GM18508 (cell line): ENCODE results near the gene MSMP.

Experiments used
- ATAC-seq: cut with Tn5 transposase; IDR thresholded peaks from one replicate; pipeline ENCODE4 v1.9.1; 2021; ENCODE audit warnings: moderate number of reproducible peaks; ENCODE audit not compliant: insufficient read depth, unreplicated experiment

Gene MSMP

DNA sequence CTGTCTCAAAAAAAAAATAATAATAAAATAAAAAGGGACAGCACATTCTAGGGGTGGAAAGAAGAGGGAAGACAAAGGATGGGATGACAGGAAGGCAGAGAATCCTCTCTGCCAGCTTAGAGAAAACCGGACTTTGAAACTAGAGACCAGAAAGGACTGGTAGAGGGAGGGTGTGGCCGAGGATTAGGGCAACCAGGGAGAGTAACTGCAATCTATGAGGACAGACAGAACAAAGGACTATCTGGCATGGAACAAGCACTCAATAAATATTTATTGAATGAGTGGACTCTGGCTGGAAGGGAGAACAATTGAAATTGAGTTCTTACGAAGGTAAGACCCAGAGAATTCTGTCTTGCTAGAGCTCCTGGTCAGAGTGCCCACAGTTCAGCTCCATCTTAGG, 7.5 kb downstream of the MSMP start:
- ATAC-seq = no peak

DNA sequence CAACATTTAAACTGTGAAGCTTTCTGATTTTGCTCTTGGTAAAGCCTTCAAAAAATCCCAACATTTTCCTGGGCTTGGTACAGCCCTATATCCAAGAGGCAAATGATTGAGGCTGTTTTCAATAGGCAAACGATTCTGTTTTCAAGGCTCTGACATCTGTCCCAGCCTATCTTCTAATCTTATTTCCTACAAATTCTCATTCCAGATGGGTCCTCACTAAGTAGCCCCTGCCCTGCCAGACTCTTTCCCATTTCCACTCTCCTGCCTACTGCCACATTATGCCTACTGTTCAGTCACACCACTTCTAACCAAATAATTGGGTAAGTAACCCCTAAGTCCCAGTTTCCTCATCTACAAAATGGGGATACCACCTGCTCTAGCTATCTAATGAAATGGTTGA, 8.5 kb downstream of the MSMP start:
- ATAC-seq = no peak

DNA sequence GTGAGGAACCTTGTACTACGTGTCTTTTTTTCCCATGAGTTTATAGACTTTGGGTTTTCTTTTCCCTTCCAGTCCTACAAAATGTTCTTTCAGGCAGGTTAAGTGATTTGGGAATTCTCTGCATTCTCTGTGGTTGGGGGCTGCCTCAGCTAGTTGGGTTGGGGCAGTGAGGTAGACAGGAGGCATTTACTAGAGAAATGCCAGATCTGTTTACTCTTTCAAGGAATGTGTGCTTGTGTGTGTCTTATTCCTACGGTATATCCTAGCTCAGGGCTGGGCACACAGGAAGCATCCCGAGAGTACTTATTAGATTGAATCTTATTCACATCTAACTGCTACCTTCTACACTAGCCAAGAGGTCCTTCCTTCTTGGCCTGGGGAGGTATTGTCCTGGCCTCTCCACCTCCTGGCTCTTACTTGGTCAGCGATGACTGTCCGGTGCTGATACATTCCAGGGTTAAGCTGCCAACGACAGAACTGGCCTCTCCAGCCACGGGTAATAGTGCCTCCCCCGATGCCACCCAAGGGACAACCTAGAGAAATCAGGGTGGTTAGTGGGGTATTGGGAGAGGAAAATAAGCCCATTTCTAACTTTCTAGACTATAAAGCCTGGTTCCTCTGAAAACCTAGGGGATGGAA, 10.1 kb downstream of the MSMP start:
- ATAC-seq = no peak

GRCh38 chr9:35743452-35743851, 10.6 kb downstream of the MSMP start:
- no peak for ATAC-seq

DNA sequence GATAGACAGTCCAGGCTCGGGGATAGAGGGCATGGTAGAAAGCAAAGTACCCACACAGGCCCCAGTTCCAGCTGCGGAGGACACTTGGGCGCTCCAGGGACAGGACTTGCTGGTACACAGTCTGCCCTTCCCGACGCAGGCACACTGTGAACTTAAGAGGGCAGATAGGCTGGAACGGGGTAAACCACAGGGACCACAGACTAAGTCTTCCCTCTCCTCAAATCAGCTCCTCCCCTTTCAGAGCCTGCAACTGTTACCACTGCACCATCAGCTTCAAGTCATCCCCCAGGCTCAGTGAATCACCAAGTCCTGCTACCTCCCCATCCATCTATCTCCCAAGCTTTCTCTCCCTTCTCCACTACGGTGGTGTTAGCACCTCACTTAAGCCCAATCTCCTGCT, 12.3 kb downstream of the MSMP start:
- no peak for ATAC-seq

GRCh38 chr9:35740243-35740642, 13.8 kb downstream of the MSMP start:
- ATAC-seq = no peak

DNA sequence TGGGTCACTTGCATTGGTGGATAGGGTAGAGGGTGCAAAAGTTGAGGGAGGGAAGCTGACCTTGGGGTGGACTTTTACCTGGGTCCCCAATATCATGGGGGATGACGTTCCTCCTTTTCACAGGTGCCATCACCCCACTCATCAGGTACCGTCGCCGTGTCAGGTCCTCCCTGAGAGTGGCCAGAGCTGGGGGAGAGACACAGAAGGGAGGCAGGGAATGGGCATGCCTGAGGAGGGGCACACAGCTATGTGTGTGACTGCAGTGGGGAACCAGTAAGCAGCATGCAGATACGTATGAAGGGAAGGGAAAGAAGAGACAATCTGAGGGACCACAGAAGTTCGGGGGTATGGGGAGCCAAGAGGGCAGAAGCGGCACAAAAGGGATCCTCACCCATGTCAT, 15.2 kb downstream of the MSMP start:
- no peak for ATAC-seq

DNA sequence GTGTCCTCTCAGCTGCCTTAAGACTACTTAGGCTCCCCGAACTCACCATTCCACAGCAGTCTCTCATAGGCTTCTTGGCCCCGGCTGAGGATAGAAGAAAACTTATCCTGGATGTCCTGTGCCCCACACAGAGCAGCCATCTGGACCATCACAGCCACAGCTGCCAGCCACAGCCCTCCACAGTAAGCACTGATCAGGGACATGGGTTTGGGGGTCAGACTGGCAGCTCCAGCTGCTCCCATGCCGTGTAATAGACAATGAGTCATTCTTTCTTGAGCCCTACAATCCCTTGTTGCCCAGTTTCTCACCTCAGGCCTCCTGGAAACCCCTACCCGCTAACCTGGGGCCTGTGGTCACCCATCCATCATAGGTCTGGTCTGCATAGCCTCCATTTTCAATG, 15.9 kb downstream of the MSMP start:
- no peak for ATAC-seq

- no peak for ATAC-seq
These were observed 16.9 kb downstream of the MSMP start for GRCh38 chr9:35737143-35737542.

DNA sequence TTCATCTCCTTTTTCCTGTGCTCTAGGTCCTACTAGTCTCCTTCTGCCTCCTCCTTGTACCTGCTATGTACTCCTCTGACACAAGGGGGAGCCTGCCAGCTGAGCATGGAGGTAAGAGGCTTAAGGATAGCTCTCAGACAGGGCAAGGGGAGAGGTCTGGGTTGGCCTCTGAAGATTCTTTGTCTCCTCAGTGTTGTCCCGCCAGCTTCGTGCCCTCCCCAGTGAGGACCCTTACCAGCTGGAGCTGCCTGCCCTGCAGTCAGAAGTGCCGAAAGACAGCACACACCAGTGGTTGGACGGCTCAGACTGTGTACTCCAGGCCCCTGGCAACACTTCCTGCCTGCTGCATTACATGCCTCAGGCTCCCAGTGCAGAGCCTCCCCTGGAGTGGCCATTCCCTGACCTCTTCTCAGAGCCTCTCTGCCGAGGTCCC, 17.9 kb downstream of the MSMP start:
- no peak for ATAC-seq

DNA sequence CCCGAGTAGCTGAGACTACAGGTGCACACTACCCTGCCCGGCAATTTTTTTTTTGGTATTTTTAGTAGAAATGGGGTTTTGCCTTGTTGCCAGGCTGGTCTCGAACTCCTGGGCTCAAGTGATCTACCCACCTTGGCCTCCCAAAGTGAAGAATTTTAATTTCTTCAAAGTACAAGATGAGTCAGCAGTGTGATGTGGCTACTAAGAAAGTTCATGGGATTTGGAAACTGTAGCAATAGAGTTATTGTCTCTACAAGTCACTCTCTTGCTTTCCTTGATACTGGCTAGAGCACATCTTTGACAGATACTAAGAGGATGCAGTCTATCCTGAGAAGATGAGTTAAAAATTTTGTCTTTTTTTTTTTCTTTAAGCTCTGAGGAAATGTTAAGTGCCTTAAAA, 20.0 kb downstream of the MSMP start:
- no peak for ATAC-seq

DNA sequence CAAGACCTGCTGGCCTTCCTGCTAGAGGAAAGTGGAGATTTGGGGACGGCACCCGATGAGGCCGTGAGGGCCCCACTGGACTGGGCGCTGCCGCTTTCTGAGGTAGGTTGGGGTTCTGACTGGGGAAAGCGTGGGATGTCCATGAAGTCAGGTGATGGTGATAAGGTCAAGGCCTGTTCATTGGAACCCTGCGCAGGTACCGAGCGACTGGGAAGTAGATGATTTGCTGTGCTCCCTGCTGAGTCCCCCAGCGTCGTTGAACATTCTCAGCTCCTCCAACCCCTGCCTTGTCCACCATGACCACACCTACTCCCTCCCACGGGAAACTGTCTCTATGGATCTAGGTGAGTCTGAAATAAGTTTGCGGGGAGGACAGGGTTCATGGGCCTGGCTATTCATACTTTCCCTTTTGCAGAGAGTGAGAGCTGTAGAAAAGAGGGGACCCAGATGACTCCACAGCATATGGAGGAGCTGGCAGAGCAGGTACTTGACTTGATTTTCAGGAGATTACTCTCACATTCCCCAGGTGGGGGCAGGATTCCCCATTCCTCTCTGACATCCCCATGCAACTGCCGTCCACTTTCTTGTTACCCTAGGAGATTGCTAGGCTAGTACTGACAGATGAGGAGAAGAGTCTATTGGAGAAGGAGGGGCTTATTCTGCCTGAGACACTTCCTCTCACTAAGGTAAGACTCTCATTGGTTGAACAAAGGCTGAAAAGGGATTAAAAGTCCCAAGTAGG, 21.1 kb downstream of the MSMP start:
- no peak for ATAC-seq

DNA sequence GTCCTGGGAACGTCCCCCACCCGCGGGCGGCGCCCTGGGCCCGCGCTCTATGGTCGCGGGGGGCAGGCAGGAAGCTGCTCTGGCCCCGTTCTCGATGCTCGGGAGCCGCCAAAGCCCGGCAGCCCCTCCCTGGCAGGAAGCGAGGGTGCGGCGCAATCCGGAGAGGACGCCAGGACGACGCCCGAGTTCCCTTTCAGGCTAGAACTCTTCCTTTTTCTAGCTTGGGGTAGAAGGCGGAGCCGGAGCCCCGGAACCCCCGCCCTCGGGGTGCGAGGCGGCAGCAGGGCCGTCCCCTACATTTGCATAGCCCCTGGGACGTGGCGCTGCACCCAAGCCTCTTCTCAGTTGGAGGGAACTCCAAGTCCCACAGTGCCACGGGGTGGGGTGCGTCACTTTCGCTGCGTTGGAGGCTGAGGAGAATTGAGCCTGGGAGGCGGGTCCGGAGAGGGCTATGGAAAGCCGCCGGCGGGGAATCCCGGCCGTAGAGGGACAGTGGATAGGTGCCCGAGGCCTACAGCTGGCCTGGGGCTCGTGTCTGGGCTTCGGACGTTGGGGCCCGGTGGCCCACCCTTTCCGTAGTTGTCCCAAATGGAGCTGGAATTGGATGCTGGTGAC, 21.8 kb downstream of the MSMP start, which contains the start of the genes CREB3 and TLN1:
TSS of gene CREB3 (plus strand) at position 482 of the 615 bp plus-strand sequence. CDS start at position 589, 107 bp downstream.
TSS of gene TLN1 (minus strand) at position 11 of the 615 bp plus-strand sequence. CDS start 6,501 bp downstream, outside the sequence.
- ATAC-seq = peak; percentile 65

- ATAC-seq = no peak
These were observed 22.5 kb downstream of the MSMP start for GRCh38 chr9:35731415-35732184.

DNA sequence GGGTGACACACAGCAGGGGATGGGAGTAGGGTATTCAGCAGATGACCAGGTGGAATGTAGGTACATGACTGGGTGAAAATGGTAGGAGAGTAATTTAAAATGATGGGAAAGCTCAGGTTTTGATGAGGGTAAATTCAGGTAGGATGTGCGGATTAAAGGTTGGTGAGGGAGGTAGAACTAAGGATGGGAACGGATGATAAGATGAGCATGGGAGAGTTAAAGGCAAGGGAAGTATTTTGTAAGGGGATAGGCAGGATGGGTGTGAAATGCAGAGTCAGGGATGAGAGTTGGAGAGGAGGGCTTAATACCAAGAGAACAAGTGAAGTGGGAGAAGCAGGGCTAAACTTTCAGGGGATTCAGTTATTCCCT, 23.6 kb downstream of the MSMP start:
- ATAC-seq = no peak

DNA sequence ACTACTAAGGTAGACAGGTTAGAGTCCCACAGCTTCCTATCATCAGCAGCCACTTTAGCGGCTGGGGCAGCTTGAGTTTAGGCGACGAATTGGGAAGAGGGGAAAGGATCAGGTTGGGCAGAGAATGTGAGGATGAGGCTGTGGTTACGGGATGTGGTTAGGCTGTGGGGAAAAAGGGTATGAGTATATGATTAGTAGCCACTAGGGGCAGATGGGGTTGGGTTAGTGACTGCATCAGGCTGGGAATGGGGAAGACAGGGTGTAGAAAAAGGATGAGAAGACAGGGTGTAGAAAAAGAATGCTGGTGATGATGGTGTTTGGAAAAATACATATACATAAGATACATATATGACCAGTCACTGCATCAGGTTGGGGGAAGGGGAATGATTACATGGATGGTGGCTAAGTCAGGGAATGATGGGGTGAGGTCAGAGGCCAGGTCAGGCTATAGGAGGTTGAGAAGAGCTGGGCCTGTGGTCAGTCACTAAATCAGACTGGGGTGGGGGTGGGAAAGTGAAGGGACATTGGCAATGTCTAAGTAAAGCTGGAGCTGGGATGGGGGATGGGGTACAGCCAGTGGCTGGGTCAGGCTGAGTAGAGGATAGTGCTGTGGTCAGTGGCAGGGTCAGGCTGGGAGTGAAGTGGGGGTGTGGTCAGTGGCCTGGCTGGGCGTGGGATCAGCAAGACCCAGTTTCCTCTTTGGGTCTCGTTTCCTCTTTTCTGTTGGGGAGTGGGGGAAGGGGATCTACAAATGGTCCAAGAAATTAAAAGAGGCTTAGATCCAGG, 24.2 kb downstream of the MSMP start:
- no peak for ATAC-seq

DNA sequence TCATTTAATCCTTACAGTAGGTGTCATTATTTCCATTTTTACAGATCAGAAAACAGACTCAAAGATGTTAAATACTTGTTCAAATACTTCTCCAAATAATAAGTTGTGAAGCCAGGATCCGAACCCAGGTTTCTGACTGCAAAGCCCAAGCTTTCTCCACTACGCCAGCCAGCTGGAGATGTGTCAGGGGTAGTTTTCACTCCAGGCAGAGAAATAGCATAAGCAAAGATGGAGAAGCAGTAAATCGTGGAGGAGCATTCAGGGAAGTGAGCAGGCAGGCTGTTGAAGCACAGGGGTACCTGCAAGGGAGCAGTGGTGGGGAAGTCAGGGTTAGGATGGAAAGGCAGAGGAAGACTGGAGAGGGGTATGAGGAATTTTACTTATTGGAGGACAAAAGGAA, 25.0 kb downstream of the MSMP start:
- no peak for ATAC-seq

- no peak for ATAC-seq
These were observed 25.8 kb downstream of the MSMP start for GRCh38 chr9:35728041-35728971.

- no peak for ATAC-seq
These were observed 26.4 kb downstream of the MSMP start for GRCh38 chr9:35727676-35728040.
